ENCODE data around the gene ZNF813.

GRCh38 chr19:53545271-53546065 is 77.9 kb downstream of the ZNF813 start:
- no peak for TF ChIP-seq CTCF (conservative IDR thresholded peaks at IDR 0.05 in 1 of 2, IDR thresholded peaks at IDR 0.05 in 1 of 2; ENCODE audit: extremely low read depth in 1 of 2, insufficient read depth in 1 of 2, low read depth in 1 of 2, low read length in 2 of 2)
- TF ChIP-seq EZH2 (IDR thresholded peaks at IDR 0.05; ENCODE audit: borderline replicate concordance, low read length): no peak
